Neural progenitor cell (in vitro differentiated cells): ENCODE data around the gene CACNA1C. TPM values are rescaled to one million over a fixed set of nuclear protein-coding genes. Genes with fewer than 3 reads are reported as not detected.

Experiments
- DNase-seq: peaks from one replicate; pipeline ENCODE4 v3.0.0-alpha.2; 2016; ENCODE audit warnings: low spot score
- H2AFZ ChIP-seq: fragments of 200-600 bp; sonication (generic); replicated peaks from 2 replicates; pipeline ENCODE4 v1.6.1; 2016; ENCODE audit warnings: antibody characterized with exemption
- H3F3A ChIP-seq: fragments of 200-600 bp; sonication (generic); 2 replicates; pipeline ENCODE4 v1.6.1; 2016; ENCODE audit warnings: antibody characterized with exemption, low read depth
- H3K27ac ChIP-seq: fragments of 200-600 bp; sonication (generic); 2 replicates; pipeline ENCODE4 v1.5.1; 2016; ENCODE audit warnings: mild to moderate bottlenecking
- H3K27me3 ChIP-seq: fragments of 200-600 bp; sonication (generic); 2 replicates; pipeline ENCODE4 v1.6.1; 2016; ENCODE audit warnings: mild to moderate bottlenecking, moderate library complexity
- H3K36me3 ChIP-seq: fragments of 200-600 bp; sonication (generic); 2 replicates; pipeline ENCODE4 v1.5.1; 2016
- H3K4me1 ChIP-seq: fragments of 200-600 bp; sonication (generic); 2 replicates; pipeline ENCODE4 v1.6.1; 2016; ENCODE audit warnings: mixed run types
- H3K4me2 ChIP-seq: fragments of 200-600 bp; sonication (generic); 2 replicates; pipeline ENCODE4 v1.6.1; 2016
- H3K4me3 ChIP-seq: fragments of 200-600 bp; sonication (generic); 2 replicates; pipeline ENCODE4 v1.5.1; 2016
- H3K79me2 ChIP-seq: fragments of 200-600 bp; sonication (generic); 2 replicates; pipeline ENCODE4 v1.6.1; 2016; ENCODE audit warnings: low read depth
- H3K9ac ChIP-seq: fragments of 200-600 bp; sonication (generic); 2 replicates; pipeline ENCODE4 v1.6.1; 2016
- H3K9me3 ChIP-seq: fragments of 200-600 bp; sonication (generic); 2 replicates; pipeline ENCODE4 v1.5.1; 2016; ENCODE audit warnings: low read depth
- H4K20me1 ChIP-seq: fragments of 200-600 bp; sonication (generic); 2 replicates; pipeline ENCODE4 v1.6.1; 2016; ENCODE audit warnings: low read depth
- H3K27ac Mint-ChIP-seq: 3 replicates; pipeline ENCODE4 v1.8.0; 2021; ENCODE audit warnings: mixed read lengths
- H3K27me3 Mint-ChIP-seq: 2 replicates; pipeline ENCODE4 v1.8.0; 2022; ENCODE audit warnings: low read depth, mild to moderate bottlenecking, inconsistent platforms, moderate library complexity, mixed read lengths; ENCODE audit not compliant: insufficient read depth
- H3K36me3 Mint-ChIP-seq: 3 replicates; pipeline ENCODE4 v1.8.0; 2021; ENCODE audit warnings: mixed read lengths
- H3K4me1 Mint-ChIP-seq: 3 replicates; pipeline ENCODE4 v1.8.0; 2021; ENCODE audit warnings: mixed read lengths
- H3K4me3 Mint-ChIP-seq: 3 replicates; pipeline ENCODE4 v1.8.0; 2021; ENCODE audit warnings: mild to moderate bottlenecking, moderate library complexity, mixed read lengths
- H3K9me3 Mint-ChIP-seq: 3 replicates; pipeline ENCODE4 v1.8.0; 2020; ENCODE audit warnings: mixed read lengths
- CTCF ChIP-seq: fragments of 200-600 bp; sonication (generic); IDR thresholded peaks from 2 replicates; pipeline ENCODE4 v1.5.1; 2017; ENCODE audit warnings: antibody characterized with exemption, mild to moderate bottlenecking
- EZH2 ChIP-seq: fragments of 200-600 bp; sonication (generic); IDR thresholded peaks from 2 replicates; pipeline ENCODE4 v1.6.1; 2017; ENCODE audit warnings: antibody characterized with exemption, mild to moderate bottlenecking, moderate library complexity
- EZH2phosphoT487 ChIP-seq: fragments of 200-600 bp; sonication (generic); IDR thresholded peaks from 2 replicates; pipeline ENCODE4 v1.6.1; 2017; ENCODE audit warnings: antibody characterized with exemption
- total RNA-seq: library from RNA; depleted of rRNA; stranded (reverse); fragments of >200 nt; gene quantifications from 2 replicates; pipeline ENCODE4 v1.2.3, GENCODE V29; 2015; ENCODE audit warnings: low replicate concordance

Gene CACNA1C
- total RNA-seq, 1 donor from 2014 or later, result 2.7 TPM

- Mint-ChIP-seq H3K4me1 (peaks cover 10% of the 10 kb centered on the region), H3K27ac (no peak overlapping the region), H3K4me3 (no peak overlapping the region), H3K27me3 (no peaks in the 10 kb centered on the region), H3K36me3 (no peaks in the 10 kb centered on the region), H3K9me3 (no peaks in the 10 kb centered on the region)
- Histone ChIP-seq H3K27me3 (no peaks in the 10 kb centered on the region), H3K79me2 (no peaks in the 10 kb centered on the region), H3F3A (no peaks in the 10 kb centered on the region), H3K4me3 (no peak overlapping the region), H3K4me1 (no peaks in the 10 kb centered on the region), H3K4me2 (no peak overlapping the region), H2AFZ (no peak overlapping the region), H3K36me3 (no peaks in the 10 kb centered on the region), H3K9me3 (no peaks in the 10 kb centered on the region), H3K27ac (no peak overlapping the region), H3K9ac (no peak overlapping the region), H4K20me1 (no peaks in the 10 kb centered on the region)
- TF ChIP-seq EZH2, result no peak
- no peak for TF ChIP-seq CTCF
- TF ChIP-seq EZH2phosphoT487, result no peak
- DNase-seq, result no peak
Measured at GRCh38 chr12:2222691-2223090, 169.9 kb downstream of the CACNA1C start.

- Mint-ChIP-seq H3K4me3 (no peak overlapping the region), H3K36me3 (no peaks in the 10 kb centered on the region), H3K9me3 (peaks cover 3% of the 10 kb centered on the region), H3K27me3 (no peaks in the 10 kb centered on the region), H3K4me1 (peaks cover 14% of the 10 kb centered on the region), H3K27ac (no peak overlapping the region)
- DNase-seq, result no peak
- H3K36me3 ChIP-seq, result no peaks in the 10 kb centered on the region
- H3K79me2 ChIP-seq, result no peaks in the 10 kb centered on the region
- no peak overlapping the region for H3K27ac ChIP-seq
- H3K4me1 ChIP-seq, result no peaks in the 10 kb centered on the region
- H4K20me1 ChIP-seq, result no peaks in the 10 kb centered on the region
- H3K4me2 ChIP-seq, result no peak overlapping the region
- no peak overlapping the region for H2AFZ ChIP-seq
- no peaks in the 10 kb centered on the region for H3K9me3 ChIP-seq
- H3K27me3 ChIP-seq, result no peaks in the 10 kb centered on the region
- no peak for TF ChIP-seq CTCF
- no peaks in the 10 kb centered on the region for H3F3A ChIP-seq
- H3K4me3 ChIP-seq, result no peak overlapping the region
- no peak overlapping the region for H3K9ac ChIP-seq
Measured at GRCh38 chr12:2224961-2225360, 172.2 kb downstream of the CACNA1C start.

- TF ChIP-seq EZH2, result no peak
- TF ChIP-seq CTCF, result no peak
- TF ChIP-seq EZH2phosphoT487, result no peak
- Histone ChIP-seq H3K79me2 (no peaks in the 10 kb centered on the region), H3K27me3 (no peaks in the 10 kb centered on the region), H3K4me3 (no peak overlapping the region), H2AFZ (no peak overlapping the region), H3K9ac (no peak overlapping the region), H3K4me2 (no peak overlapping the region), H3K9me3 (no peaks in the 10 kb centered on the region), H3K27ac (no peak overlapping the region), H4K20me1 (no peaks in the 10 kb centered on the region), H3F3A (no peaks in the 10 kb centered on the region), H3K36me3 (no peaks in the 10 kb centered on the region), H3K4me1 (no peaks in the 10 kb centered on the region)
- H3K9me3 Mint-ChIP-seq, result peaks cover 3% of the 10 kb centered on the region
- no peak overlapping the region for H3K27ac Mint-ChIP-seq
- DNase-seq, result no peak
- no peak overlapping the region for H3K4me3 Mint-ChIP-seq
- H3K4me1 Mint-ChIP-seq, result peaks cover 14% of the 10 kb centered on the region
- H3K27me3 Mint-ChIP-seq, result no peaks in the 10 kb centered on the region
- no peaks in the 10 kb centered on the region for H3K36me3 Mint-ChIP-seq
Measured at GRCh38 chr12:2225696-2226095, 172.9 kb downstream of the CACNA1C start.

GRCh38 chr12:2226641-2227040, 173.9 kb downstream of the CACNA1C start:
- peaks cover 14% of the 10 kb centered on the region for H3K4me1 Mint-ChIP-seq
- Histone ChIP-seq H3K27me3 (no peaks in the 10 kb centered on the region), H3K79me2 (no peaks in the 10 kb centered on the region), H2AFZ (no peak overlapping the region), H3K27ac (no peak overlapping the region), H3F3A (no peaks in the 10 kb centered on the region), H3K36me3 (no peaks in the 10 kb centered on the region), H3K4me3 (no peak overlapping the region), H3K4me1 (no peaks in the 10 kb centered on the region), H3K4me2 (no peak overlapping the region), H4K20me1 (no peaks in the 10 kb centered on the region), H3K9me3 (no peaks in the 10 kb centered on the region), H3K9ac (no peak overlapping the region)
- H3K27me3 Mint-ChIP-seq, result no peaks in the 10 kb centered on the region
- H3K27ac Mint-ChIP-seq, result no peak overlapping the region
- peaks cover 3% of the 10 kb centered on the region for H3K9me3 Mint-ChIP-seq
- TF ChIP-seq CTCF (no peak), EZH2 (no peak), EZH2phosphoT487 (no peak)
- DNase-seq, result no peak
- no peak overlapping the region for H3K4me3 Mint-ChIP-seq
- H3K36me3 Mint-ChIP-seq, result no peaks in the 10 kb centered on the region
